Small intestine (tissue), 7 donors: Measurements from ENCODE around the gene METTL23. TPM values are rescaled to one million over a fixed set of nuclear protein-coding genes. Genes with fewer than 3 reads are reported as not detected.
"Not testable (repeated sequence)": the region's sequence is repeated elsewhere in the genome, so short reads cannot be mapped to it uniquely, and the experiment has no call there.

ENCODE experiments used
- DNase-seq, 2 donors: peaks; one replicate each; pipeline versions ENCODE4 v3.0.0 to v3.0.0-alpha.2; 2013
- FAIRE-seq: peaks from 2 replicates; lab custom pipeline; 2012; peaks lifted over from hg19 to GRCh38; lab: Jason Lieb, UNC
- H3K27ac ChIP-seq, 3 donors: one replicate each; pipeline ENCODE4 v1.5.1; 2013; ENCODE audit warnings: low read length in 2 of 3, mild to moderate bottlenecking in 2 of 3, control low read depth in 1 of 3, inconsistent platforms in 1 of 3, low read depth in 1 of 3, moderate library complexity in 1 of 3
- H3K27me3 ChIP-seq, 3 donors: one replicate each; pipeline ENCODE4 v1.6.1; 2013; ENCODE audit warnings: low read length in 3 of 3, inconsistent platforms in 1 of 3; ENCODE audit not compliant: control insufficient read depth in 3 of 3, insufficient read depth in 3 of 3
- H3K36me3 ChIP-seq, 3 donors: one replicate each; pipeline ENCODE4 v1.6.1; 2013; ENCODE audit warnings: low read length in 3 of 3, inconsistent platforms in 1 of 3, low read depth in 1 of 3, mild to moderate bottlenecking in 1 of 3, moderate library complexity in 1 of 3; ENCODE audit not compliant: control insufficient read depth in 3 of 3, insufficient read depth in 2 of 3
- H3K4me1 ChIP-seq, 3 donors: one replicate each; pipeline ENCODE4 v1.6.1; 2013; ENCODE audit warnings: low read length in 2 of 3, inconsistent platforms in 1 of 3, low read depth in 1 of 3, mild to moderate bottlenecking in 1 of 3, moderate library complexity in 1 of 3; ENCODE audit not compliant: control insufficient read depth in 3 of 3, insufficient read depth in 2 of 3
- H3K4me3 ChIP-seq, 3 donors: one replicate each; pipeline ENCODE4 v1.5.1; 2013; ENCODE audit warnings: low read length in 3 of 3, control low read depth in 1 of 3, inconsistent platforms in 1 of 3, low read depth in 1 of 3, mild to moderate bottlenecking in 1 of 3, moderate library complexity in 1 of 3
- H3K9me3 ChIP-seq, 2 donors: one replicate each; pipeline ENCODE4 v1.6.1; 2013; ENCODE audit warnings: low read depth in 1 of 2, low read length in 1 of 2; ENCODE audit not compliant: control insufficient read depth in 2 of 2, insufficient read depth in 1 of 2
- WGBS, 3 donors: extraction: QIAGEN DNeasy Blood & Tissue Kit; methylation state at CpG; one replicate each; pipeline ENCODE4 v1.1.7; 2013; 5-methylcytosine and 5-hydroxymethylcytosine counted together
- polyA plus RNA-seq, 4 donors: library from polyadenylated mRNA; stranded (reverse) in 3 of 4; unstranded in 1 of 4; fragments of 200-250 nt in 3 of 4; fragments of 120-200 nt in 1 of 4; gene quantifications; one replicate each; pipeline versions ENCODE4 v1.2.1 to v1.2.3, GENCODE V29; 2013
- donor health status: healthy with polysubstance abuse.
- donor health status: control.
- donor health status: control.
- donor health status: Bipolar disorder and iron deficiency.
- donor health status: healthy.

METTL23 gene
- polyA plus RNA-seq, 4 donors: 28.8 to 41.8 (median 37.7) TPM

GRCh38 chr17:76698466-76698977 is 28.1 kb upstream of the METTL23 start:
- not testable (repeated sequence) for H3K9me3 ChIP-seq, H3K36me3 ChIP-seq, DNase-seq, FAIRE-seq, H3K27me3 ChIP-seq, H3K4me3 ChIP-seq
- H3K27ac ChIP-seq: peak overlapping the region in 1 of 3 donors; percentile 21
- 91 to 93% (median 92%) methylated on average over 7 of the region's 7 CpGs for WGBS, 3 donors
- peaks cover 0 to 31% (median 0%) of the 10 kb centered on the region in 3 donors for H3K4me1 ChIP-seq

GRCh38 chr17:76700270-76700616 is 26.4 kb upstream of the METTL23 start:
- peaks cover 0 to 31% (median 0%) of the 10 kb centered on the region in 3 donors for H3K4me1 ChIP-seq
- no peaks in the 10 kb centered on the region for H3K27me3 ChIP-seq
- no peak for DNase-seq
- no peaks in the 10 kb centered on the region for H3K9me3 ChIP-seq
- no peak for FAIRE-seq
- peak overlapping the region; percentile 44 to 84 (median 79) for H3K27ac ChIP-seq
- no peak overlapping the region for H3K4me3 ChIP-seq
- WGBS, 3 donors: 61 to 94% (median 73%) methylated on average over 8 of the region's 8 CpGs
- H3K36me3 ChIP-seq: peaks cover 0 to 4% (median 0%) of the 10 kb centered on the region in 3 donors

- peak in 1 of 2 donors; percentile 28 for DNase-seq
- no peak overlapping the region for H3K4me3 ChIP-seq
- WGBS, 3 donors: 55 to 69% (median 66%) methylated on average over 32 to 33 of the region's 33 CpGs
These were observed 25.8 kb upstream of the METTL23 start for GRCh38 chr17:76700617-76701470.

GRCh38 chr17:76701471-76701967 is 25.1 kb upstream of the METTL23 start:
- H3K27me3 ChIP-seq: no peaks in the 10 kb centered on the region
- 12 to 52% (median 45%) methylated on average over 11 of the region's 11 CpGs for WGBS, 3 donors
- H3K4me3 ChIP-seq: no peak overlapping the region
- FAIRE-seq (no peak), DNase-seq (peak in 1 of 2 donors; percentile 36)
- H3K27ac ChIP-seq: peak overlapping the region in 2 of 3 donors; percentile 79 to 84
- H3K9me3 ChIP-seq: no peaks in the 10 kb centered on the region
- H3K36me3 ChIP-seq: peaks cover 0 to 4% (median 0%) of the 10 kb centered on the region in 3 donors
- peaks cover 0 to 31% (median 0%) of the 10 kb centered on the region in 3 donors for H3K4me1 ChIP-seq

More at GRCh38 chr17:76700617-76701470, 25.8 kb upstream of the METTL23 start:
- Histone ChIP-seq H3K4me1 (peaks cover 0 to 31% (median 0%) of the 10 kb centered on the region in 3 donors), H3K9me3 (no peaks in the 10 kb centered on the region), H3K27ac (peak overlapping the region; percentile 44 to 84 (median 79)), H3K36me3 (peaks cover 0 to 4% (median 0%) of the 10 kb centered on the region in 3 donors), H3K27me3 (no peaks in the 10 kb centered on the region)
- no peak for FAIRE-seq

GRCh38 chr17:76702076-76702475 is 24.6 kb upstream of the METTL23 start:
- 43 to 69% (median 63%) methylated on average over 2 of the region's 2 CpGs for WGBS, 3 donors

GRCh38 chr17:76702941-76703637 is 23.6 kb upstream of the METTL23 start:
- Histone ChIP-seq H3K4me1 (peaks cover 0 to 18% (median 0%) of the 10 kb centered on the region in 3 donors), H3K36me3 (no peaks in the 10 kb centered on the region), H3K27ac (no peak overlapping the region), H3K9me3 (no peaks in the 10 kb centered on the region), H3K4me3 (no peak overlapping the region), H3K27me3 (no peaks in the 10 kb centered on the region)
- DNase-seq (no peak), FAIRE-seq (no peak)
- WGBS, 3 donors: 89 to 94% (median 92%) methylated on average over 10 of the region's 10 CpGs

More at GRCh38 chr17:76702076-76702475, 24.6 kb upstream of the METTL23 start:
- Histone ChIP-seq H3K27ac (no peak overlapping the region), H3K4me3 (no peak overlapping the region), H3K27me3 (no peaks in the 10 kb centered on the region), H3K9me3 (no peaks in the 10 kb centered on the region), H3K4me1 (peaks cover 0 to 26% (median 0%) of the 10 kb centered on the region in 3 donors), H3K36me3 (no peaks in the 10 kb centered on the region)
- FAIRE-seq (no peak), DNase-seq (no peak)

GRCh38 chr17:76704805-76705204 is 21.8 kb upstream of the METTL23 start:
- peaks cover 0 to 5% (median 0%) of the 10 kb centered on the region in 3 donors for H3K36me3 ChIP-seq
- 62 to 94% (median 85%) methylated on average over 4 of the region's 4 CpGs for WGBS, 3 donors
- no peak overlapping the region for H3K27ac ChIP-seq
- peaks cover 0 to 26% (median 0%) of the 10 kb centered on the region in 3 donors for H3K4me1 ChIP-seq
- H3K27me3 ChIP-seq: peaks cover 0 to 7% (median 0%) of the 10 kb centered on the region in 3 donors
- H3K4me3 ChIP-seq: no peak overlapping the region
- no peaks in the 10 kb centered on the region for H3K9me3 ChIP-seq
- DNase-seq (no peak), FAIRE-seq (no peak)

GRCh38 chr17:76706817-76707216 is 19.8 kb upstream of the METTL23 start:
- Histone ChIP-seq H3K36me3 (peaks cover 0 to 5% (median 0%) of the 10 kb centered on the region in 3 donors), H3K4me1 (peaks cover 0 to 21% (median 0%) of the 10 kb centered on the region in 3 donors), H3K4me3 (no peak overlapping the region), H3K9me3 (no peaks in the 10 kb centered on the region), H3K27ac (no peak overlapping the region), H3K27me3 (peaks cover 0 to 12% (median 0%) of the 10 kb centered on the region in 3 donors)
- no peak for DNase-seq
- WGBS, 3 donors: 74 to 99% (median 82%) methylated on average over 3 of the region's 3 CpGs
- no peak for FAIRE-seq
